DOHH2 (cell line): ENCODE results near the gene FAM124B.

ENCODE experiments used
- H3F3A ChIP-seq: fragments of 200-600 bp; sonication (generic), shearing (Covaris generic); 2 replicates; pipeline ENCODE4 v1.6.0; 2016; ENCODE audit warnings: antibody characterized with exemption, mild to moderate bottlenecking; ENCODE audit not compliant: control insufficient read depth, insufficient read depth
- H3K27ac ChIP-seq: fragments of 200-600 bp; sonication (generic); 2 replicates; pipeline ENCODE4 v1.5.1; 2014; ENCODE audit warnings: low read depth, mild to moderate bottlenecking, low read length, moderate library complexity
- H3K27me3 ChIP-seq: fragments of 200-600 bp; sonication (generic); 2 replicates; pipeline ENCODE4 v1.6.1; 2014; ENCODE audit warnings: mild to moderate bottlenecking, low read length, mixed read lengths; ENCODE audit not compliant: control insufficient read depth
- H3K36me3 ChIP-seq: fragments of 200-600 bp; sonication (generic); 2 replicates; pipeline ENCODE4 v1.6.1; 2014; ENCODE audit warnings: mild to moderate bottlenecking, low read length, moderate library complexity, mixed read lengths; ENCODE audit not compliant: control insufficient read depth
- H3K4me1 ChIP-seq: fragments of 200-600 bp; sonication (generic); 2 replicates; pipeline ENCODE4 v1.6.1; 2014; ENCODE audit warnings: mild to moderate bottlenecking, low read length, mixed read lengths; ENCODE audit not compliant: control insufficient read depth
- H3K4me2 ChIP-seq: fragments of 200-600 bp; sonication (generic); 2 replicates; pipeline ENCODE4 v1.6.0; 2014; ENCODE audit warnings: mild to moderate bottlenecking, low read length, moderate library complexity
- H3K4me3 ChIP-seq: fragments of 200-600 bp; sonication (generic); 2 replicates; pipeline ENCODE4 v1.5.1; 2014; ENCODE audit warnings: mild to moderate bottlenecking, low read length, mixed read lengths
- H3K79me2 ChIP-seq: fragments of 200-600 bp; sonication (generic); 2 replicates; pipeline ENCODE4 v1.6.1; 2014; ENCODE audit warnings: mild to moderate bottlenecking, low read length, mixed read lengths; ENCODE audit not compliant: control insufficient read depth
- H3K9me2 ChIP-seq: fragments of 200-600 bp; sonication (generic); replicated peaks from 2 replicates; pipeline ENCODE4 v1.6.1; 2014; ENCODE audit warnings: mild to moderate bottlenecking, low read length, mixed read lengths; ENCODE audit not compliant: control insufficient read depth
- H3K9me3 ChIP-seq: fragments of 200-600 bp; sonication (generic); 2 replicates; pipeline ENCODE4 v1.6.1; 2014; ENCODE audit warnings: antibody characterized with exemption, low read length, mixed read lengths; ENCODE audit not compliant: control insufficient read depth, insufficient read depth
- H4K20me1 ChIP-seq: fragments of 200-600 bp; sonication (generic); 2 replicates; pipeline ENCODE4 v1.6.0; 2014; ENCODE audit warnings: low read depth, mild to moderate bottlenecking, antibody characterized with exemption, low read length, moderate library complexity; ENCODE audit not compliant: control insufficient read depth, insufficient read depth
- CTCF ChIP-seq: fragments of 200-600 bp; sonication (generic); IDR thresholded peaks from one replicate; pipeline ENCODE4 v1.5.1; 2014; ENCODE audit warnings: antibody characterized with exemption, mild to moderate bottlenecking, low read depth, low read length; ENCODE audit not compliant: poor library complexity, severe bottlenecking
- EZH2phosphoT487 ChIP-seq: fragments of 200-600 bp; sonication (generic); IDR thresholded peaks from 2 replicates; pipeline ENCODE4 v1.6.1; 2017; ENCODE audit warnings: borderline replicate concordance, mild to moderate bottlenecking, antibody characterized with exemption, low read length, moderate library complexity, mixed read lengths

The FAM124B gene

GRCh38 chr2:224403657-224404056 is 1.8 kb upstream of the FAM124B start:
- Histone ChIP-seq H3K79me2 (no peaks in the 10 kb centered on the region), H3K27me3 (peaks cover 8% of the 10 kb centered on the region; the same call in 1 of the 2 replicates), H3F3A (no peaks in the 10 kb centered on the region), H3K4me3 (no peak overlapping the region), H4K20me1 (no peaks in the 10 kb centered on the region), H3K4me2 (no peak overlapping the region), H3K9me2 (no peaks in the 10 kb centered on the region), H3K36me3 (no peaks in the 10 kb centered on the region), H3K27ac (no peak overlapping the region), H3K9me3 (no peaks in the 10 kb centered on the region; the same call in 1 of the 2 replicates), H3K4me1 (peaks cover 7% of the 10 kb centered on the region; the same call in 1 of the 2 replicates)
- TF ChIP-seq EZH2phosphoT487, result no peak
- no peak for TF ChIP-seq CTCF

GRCh38 chr2:224400886-224401632 is 848 bp downstream of the FAM124B start:
- H4K20me1 ChIP-seq, result no peaks in the 10 kb centered on the region
- no peaks in the 10 kb centered on the region for H3K79me2 ChIP-seq
- H3K27ac ChIP-seq, result no peak overlapping the region
- no peaks in the 10 kb centered on the region for H3K9me2 ChIP-seq
- H3K4me3 ChIP-seq, result no peak overlapping the region
- TF ChIP-seq EZH2phosphoT487 (no peak), CTCF (no peak)
- H3K27me3 ChIP-seq, result peaks cover 8% of the 10 kb centered on the region; the same call in 1 of the 2 replicates
- no peaks in the 10 kb centered on the region; the same call in 1 of the 2 replicates for H3K9me3 ChIP-seq
- H3F3A ChIP-seq, result no peaks in the 10 kb centered on the region
- H3K4me2 ChIP-seq, result no peak overlapping the region
- peaks cover 7% of the 10 kb centered on the region; the same call in 1 of the 2 replicates for H3K4me1 ChIP-seq
- no peaks in the 10 kb centered on the region for H3K36me3 ChIP-seq

GRCh38 chr2:224400174-224400810 is 1.6 kb downstream of the FAM124B start:
- TF ChIP-seq EZH2phosphoT487 (no peak), CTCF (no peak)
- H4K20me1 ChIP-seq, result no peaks in the 10 kb centered on the region
- H3K36me3 ChIP-seq, result no peaks in the 10 kb centered on the region

More at GRCh38 chr2:224400174-224400810, 1.6 kb downstream of the FAM124B start:
- H3K4me3 ChIP-seq, result no peak overlapping the region
- H3F3A ChIP-seq, result no peaks in the 10 kb centered on the region
- peaks cover 8% of the 10 kb centered on the region; the same call in 1 of the 2 replicates for H3K27me3 ChIP-seq
- H3K4me1 ChIP-seq, result peaks cover 1% of the 10 kb centered on the region; the same call in 1 of the 2 replicates
- no peak overlapping the region for H3K27ac ChIP-seq
- H3K79me2 ChIP-seq, result no peaks in the 10 kb centered on the region
- no peak overlapping the region for H3K4me2 ChIP-seq
- H3K9me2 ChIP-seq, result no peaks in the 10 kb centered on the region
- no peaks in the 10 kb centered on the region for H3K9me3 ChIP-seq
